ENCODE results near the gene KRT81.

KRT81 gene

GRCh38 chr12:52314511-52314910, 23.2 kb upstream of the KRT81 start:
- no peak for DNase-seq (ENCODE audit: low read depth, low spot score)
- no peak overlapping the region for H3K4me3 ChIP-seq (ENCODE audit: low read depth, low read length)
- in situ Hi-C loops (cut with HindIII; ENCODE audit: low sequenced_read_pairs), result no loop called here
- TF ChIP-seq CTCF (IDR thresholded peaks at IDR 0.05; ENCODE audit: low read depth, low read length), result no peak

GRCh38 chr12:52313926-52314325, 22.6 kb upstream of the KRT81 start:
- no peak for DNase-seq (ENCODE audit: low read depth, low spot score)
- H3K4me3 ChIP-seq (ENCODE audit: low read depth, low read length), result no peak overlapping the region
- in situ Hi-C loops (cut with HindIII; ENCODE audit: low sequenced_read_pairs), result no loop called here
- no peak for TF ChIP-seq CTCF (IDR thresholded peaks at IDR 0.05; ENCODE audit: low read depth, low read length)

- H3K4me3 ChIP-seq (ENCODE audit: low read depth, low read length), result no peak overlapping the region
- in situ Hi-C loops (cut with HindIII; ENCODE audit: low sequenced_read_pairs), result no loop called here
- no peak for DNase-seq (ENCODE audit: low read depth, low spot score)
- TF ChIP-seq CTCF (IDR thresholded peaks at IDR 0.05; ENCODE audit: low read depth, low read length), result no peak
Observed at GRCh38 chr12:52313461-52313860, 22.1 kb upstream of the KRT81 start.

- H3K4me3 ChIP-seq (ENCODE audit: low read depth, low read length), result no peak overlapping the region
- TF ChIP-seq CTCF (IDR thresholded peaks at IDR 0.05; ENCODE audit: low read depth, low read length), result no peak
- DNase-seq (ENCODE audit: low read depth, low spot score), result no peak
- in situ Hi-C loops (cut with HindIII; ENCODE audit: low sequenced_read_pairs), result no loop called here
Observed at GRCh38 chr12:52312086-52312485, 20.8 kb upstream of the KRT81 start.

GRCh38 chr12:52311285-52311648, 19.9 kb upstream of the KRT81 start:
- no peak for TF ChIP-seq CTCF (IDR thresholded peaks at IDR 0.05; ENCODE audit: low read depth, low read length)
- in situ Hi-C loops (cut with HindIII; ENCODE audit: low sequenced_read_pairs), result no loop called here
- no peak overlapping the region for H3K4me3 ChIP-seq (ENCODE audit: low read depth, low read length)
- DNase-seq (ENCODE audit: low read depth, low spot score), result no peak

- no peak for DNase-seq (ENCODE audit: low read depth, low spot score)
- no peak overlapping the region for H3K4me3 ChIP-seq (ENCODE audit: low read depth, low read length)
- TF ChIP-seq CTCF (IDR thresholded peaks at IDR 0.05; ENCODE audit: low read depth, low read length), result no peak
- in situ Hi-C loops (cut with HindIII; ENCODE audit: low sequenced_read_pairs), result no loop called here
Observed at GRCh38 chr12:52310622-52311284, 19.4 kb upstream of the KRT81 start.
